H1 (cell line): Measurements from ENCODE around the gene TAF3. TPM values are rescaled to one million over a fixed set of nuclear protein-coding genes. Genes with fewer than 3 reads are reported as not detected.

Experiments used
- CTCF ChIA-PET: fragments of 300-600 bp; sonication (Branson Sonifier 250); formaldehyde crosslinking; loops from one replicate; lab custom pipeline; 2021; ENCODE audit not compliant: partially characterized antibody; lab: Charles Lee
- POLR2A ChIA-PET: fragments of 300-600 bp; sonication (Branson Sonifier 250); formaldehyde crosslinking; loops from one replicate; lab custom pipeline; 2021; ENCODE audit warnings: inconsistent platforms; ENCODE audit not compliant: partially characterized antibody; lab: Charles Lee
- DNase-seq, 2 experiments: peaks; one replicate each; pipeline versions ENCODE4 v3.0.0 to v3.0.0-alpha.2; 2010 to 2022; ENCODE audit warnings: low spot score in 2 of 2, low read depth in 1 of 2, mixed read lengths in 1 of 2
- FAIRE-seq: peaks from 2 replicates; lab custom pipeline; 2011; peaks lifted over from hg19 to GRCh38; lab: Jason Lieb, UNC
- H2AFZ ChIP-seq: 2 replicates; pipeline ENCODE4 v1.8.1; 2012; ENCODE audit warnings: low read length, inconsistent platforms
- H2AK5ac ChIP-seq: 2 replicates; pipeline ENCODE4 v1.6.1; 2013; ENCODE audit warnings: low read depth, low read length
- H2BK120ac ChIP-seq: replicated peaks from 2 replicates; pipeline ENCODE3; 2013; ENCODE audit warnings: low read depth, low read length, inconsistent platforms
- H2BK12ac ChIP-seq: 2 replicates; pipeline ENCODE4 v1.6.1; 2013; ENCODE audit warnings: low read depth, low read length
- H2BK15ac ChIP-seq: 2 replicates; pipeline ENCODE4 v1.6.1; 2013; ENCODE audit warnings: low read length
- H2BK20ac ChIP-seq: 2 replicates; pipeline ENCODE4 v1.6.1; 2013; ENCODE audit warnings: low read length
- H2BK5ac ChIP-seq: 2 replicates; pipeline ENCODE4 v1.6.1; 2013; ENCODE audit warnings: low read depth, low read length
- H3K14ac ChIP-seq: 2 replicates; pipeline ENCODE4 v1.6.1; 2013; ENCODE audit warnings: inconsistent platforms; ENCODE audit not compliant: insufficient read length
- H3K18ac ChIP-seq: 2 replicates; pipeline ENCODE4 v1.6.1; 2013; ENCODE audit warnings: low read length; ENCODE audit errors: extremely low read depth
- H3K23ac ChIP-seq: 2 replicates; pipeline ENCODE4 v1.6.1; 2013; ENCODE audit warnings: inconsistent platforms; ENCODE audit not compliant: insufficient read length
- H3K23me2 ChIP-seq: 2 replicates; pipeline ENCODE4 v1.6.1; 2013; ENCODE audit warnings: low read depth, low read length
- H3K27ac ChIP-seq: 2 replicates; pipeline ENCODE4 v1.6.1; 2011; ENCODE audit warnings: low read depth, low read length, inconsistent platforms
- H3K27me3 ChIP-seq, 4 experiments: replicated peaks in 1 of 4; 1 replicate in 1 of 4; 2 replicates in 3 of 4; pipeline versions ENCODE4 v1.6.1 to v1.8.1; 2011 to 2013; ENCODE audit warnings: low read length in 3 of 4, mild to moderate bottlenecking in 3 of 4, inconsistent platforms in 2 of 4, mixed read lengths in 2 of 4, moderate library complexity in 1 of 4; ENCODE audit not compliant: control insufficient read depth in 3 of 4, insufficient read depth in 3 of 4; ENCODE audit errors: extremely low read depth in 1 of 4
- H3K36me3 ChIP-seq, 4 experiments: 2 replicates each; pipeline versions ENCODE4 v1.6.1 to v1.8.1; 2011 to 2013; ENCODE audit warnings: mild to moderate bottlenecking in 4 of 4, low read length in 3 of 4, moderate library complexity in 2 of 4, control low read depth in 1 of 4, inconsistent platforms in 1 of 4; ENCODE audit not compliant: insufficient read depth in 4 of 4, control insufficient read depth in 2 of 4
- H3K4ac ChIP-seq: replicated peaks from 2 replicates; pipeline ENCODE3; 2013; ENCODE audit warnings: low read length, low read depth, mixed read lengths, inconsistent platforms; ENCODE audit not compliant: insufficient read length
- H3K4me1 ChIP-seq, 4 experiments: replicated peaks in 1 of 4; 1 replicate in 1 of 4; 2 replicates in 3 of 4; pipeline versions ENCODE4 v1.6.1 to v1.8.1; 2011 to 2013; ENCODE audit warnings: low read length in 3 of 4, inconsistent platforms in 2 of 4, mixed read lengths in 1 of 4; ENCODE audit not compliant: insufficient read depth in 4 of 4, control insufficient read depth in 3 of 4
- H3K4me2 ChIP-seq, 2 experiments: 2 replicates each; pipeline versions ENCODE4 v1.6.1 to v1.8.1; 2011 to 2013; ENCODE audit warnings: low read depth in 2 of 2, low read length in 2 of 2, control low read depth in 1 of 2, inconsistent platforms in 1 of 2, mild to moderate bottlenecking in 1 of 2; ENCODE audit not compliant: insufficient read depth in 1 of 2
- H3K4me3 ChIP-seq, 4 experiments: fragments of 200-600, 300-600 bp in 1 of 4; sonication (generic), shearing (Covaris generic), sonication (Bioruptor Twin) in 1 of 4; 2 replicates each; pipeline versions ENCODE4 v1.5.1 to v1.8.1; 2011 to 2016; ENCODE audit warnings: low read length in 4 of 4, low read depth in 3 of 4, control low read depth in 2 of 4, inconsistent platforms in 2 of 4, mild to moderate bottlenecking in 2 of 4, mixed read lengths in 1 of 4, moderate library complexity in 1 of 4; ENCODE audit not compliant: insufficient read depth in 2 of 4; ENCODE audit errors: extremely low read depth in 1 of 4
- H3K56ac ChIP-seq: replicated peaks from 2 replicates; pipeline ENCODE3; 2013; ENCODE audit warnings: low read depth, mild to moderate bottlenecking, mixed read lengths, low read length, inconsistent platforms; ENCODE audit not compliant: insufficient read length
- H3K79me1 ChIP-seq: 2 replicates; pipeline ENCODE4 v1.6.1; 2013; ENCODE audit warnings: low read depth, low read length, control low read depth
- H3K79me2 ChIP-seq, 2 experiments: 2 replicates each; pipeline versions ENCODE4 v1.6.1 to v1.8.1; 2012 to 2013; ENCODE audit warnings: low read length in 2 of 2, mild to moderate bottlenecking in 2 of 2, inconsistent platforms in 1 of 2; ENCODE audit not compliant: insufficient read depth in 2 of 2, control insufficient read depth in 1 of 2
- H3K9ac ChIP-seq, 4 experiments: replicated peaks in 1 of 4; 1 replicate in 1 of 4; 2 replicates in 3 of 4; pipeline versions ENCODE4 v1.6.1 to v1.8.1; 2011 to 2013; ENCODE audit warnings: low read depth in 3 of 4, low read length in 3 of 4, control low read depth in 2 of 4, mild to moderate bottlenecking in 2 of 4, moderate library complexity in 2 of 4, inconsistent platforms in 1 of 4; ENCODE audit errors: extremely low read depth in 1 of 4
- H3K9me3 ChIP-seq, 2 experiments: 2 replicates each; pipeline versions ENCODE4 v1.6.1 to v1.8.1; 2012 to 2013; ENCODE audit warnings: mild to moderate bottlenecking in 2 of 2, moderate library complexity in 2 of 2, control low read depth in 1 of 2, inconsistent platforms in 1 of 2, low read depth in 1 of 2, low read length in 1 of 2, mixed read lengths in 1 of 2; ENCODE audit not compliant: insufficient read depth in 2 of 2
- H4K20me1 ChIP-seq, 2 experiments: replicated peaks in 1 of 2; 2 replicates each; pipeline versions ENCODE3 to v1.8.1; 2011 to 2013; ENCODE audit warnings: inconsistent platforms in 2 of 2, low read length in 2 of 2, mild to moderate bottlenecking in 1 of 2; ENCODE audit not compliant: insufficient read depth in 2 of 2, control insufficient read depth in 1 of 2
- H4K5ac ChIP-seq: 2 replicates; pipeline ENCODE4 v1.6.1; 2013; ENCODE audit warnings: low read length, low read depth, mixed read lengths, inconsistent platforms; ENCODE audit not compliant: insufficient read length
- H4K8ac ChIP-seq: 2 replicates; pipeline ENCODE4 v1.8.0; 2013; ENCODE audit warnings: mild to moderate bottlenecking, moderate library complexity, low read length, inconsistent platforms; ENCODE audit not compliant: insufficient read depth; ENCODE audit errors: extremely low read depth
- H4K91ac ChIP-seq: replicated peaks from 2 replicates; pipeline ENCODE3; 2013; ENCODE audit warnings: low read length, mixed read lengths, inconsistent platforms; ENCODE audit not compliant: insufficient read length
- BCL11A ChIP-seq, 2 experiments: IDR thresholded peaks; one replicate each; pipeline ENCODE4 v1.6.1; 2011; ENCODE audit warnings: low read depth in 2 of 2, low read length in 2 of 2, mild to moderate bottlenecking in 2 of 2
- CEBPB ChIP-seq: IDR thresholded peaks from 2 replicates; pipeline ENCODE4 v1.6.1; 2012; ENCODE audit warnings: low read depth, low read length
- GABPA ChIP-seq: IDR thresholded peaks from 2 replicates; pipeline ENCODE4 v1.6.1; 2011; ENCODE audit warnings: mild to moderate bottlenecking, low read length, moderate library complexity, borderline replicate concordance; ENCODE audit not compliant: insufficient read depth
- POU5F1 ChIP-seq: IDR thresholded peaks from 2 replicates; pipeline ENCODE4 v1.6.1; 2011; ENCODE audit warnings: low read depth, mild to moderate bottlenecking, low read length, moderate library complexity
- TCF12 ChIP-seq: IDR thresholded peaks from 2 replicates; pipeline ENCODE4 v1.6.1; 2011; ENCODE audit warnings: low read depth, mild to moderate bottlenecking, low read length
- WGBS, 2 experiments: shearing (Covaris generic) in 1 of 2; methylation state at CpG; one replicate each; pipeline versions ENCODE4 v1.1.6 to v1.1.7; 2013 to 2015; ENCODE audit warnings: low lambda C conversion rate in 2 of 2, mixed read lengths in 2 of 2, inconsistent platforms in 1 of 2, low coverage in 1 of 2, missing lambda C conversion rate in 1 of 2; ENCODE audit not compliant: insufficient replicate concordance in 2 of 2, insufficient coverage in 1 of 2, insufficient read length in 1 of 2; ENCODE audit errors: extremely low coverage in 1 of 2, missing lambda C conversion rate in 1 of 2; 5-methylcytosine and 5-hydroxymethylcytosine counted together
- polyA plus RNA-seq, 7 experiments: library from polyadenylated mRNA; depleted of rRNA in 3 of 7; stranded (reverse) in 5 of 7; unstranded in 2 of 7; fragments of >200 nt in 5 of 7; fragments of 200-250 nt in 2 of 7; gene quantifications; 1 replicate in 5 of 7; 2 replicates in 1 of 7; 4 replicates in 1 of 7; pipeline versions ENCODE4 v1.2.1 to v1.2.3, GENCODE V29; 2011 to 2013; ENCODE audit warnings: missing spikeins in 2 of 7, mixed read lengths in 2 of 7
- total RNA-seq: library from RNA; stranded (reverse); fragmentation: NEBNext Ultra II Directional; extraction: Animal tissue kit (Norgen Biotek cat#: 25700); gene quantifications from 2 replicates; pipeline ENCODE4 v1.2.1, GENCODE V29; 2021

The TAF3 gene
- total and polyA plus RNA-seq, 2 of the 8 experiments (the other 6 are each of a cell fraction or from before 2014, with no cell fraction given) = 1.5 to 11.2 TPM

- H4K5ac ChIP-seq = no peak overlapping the region
- no peak overlapping the region for H2BK5ac ChIP-seq
- ChIA-PET POLR2A (no interaction called here), CTCF (no interaction called here)
- no peaks in the 10 kb centered on the region for H3K27me3 ChIP-seq
- peaks cover 2% of the 10 kb centered on the region; the same call in 1 of the 2 replicates for H3K79me1 ChIP-seq
- H3K4me3 ChIP-seq = no peak overlapping the region
- H3K23ac ChIP-seq = no peak overlapping the region
- no peak overlapping the region for H3K9ac ChIP-seq
- H2BK120ac ChIP-seq = no peak overlapping the region
- no peak overlapping the region for H4K8ac ChIP-seq
- no peak overlapping the region for H2AFZ ChIP-seq
- no peak overlapping the region for H4K91ac ChIP-seq
- H3K9me3 ChIP-seq = no peaks in the 10 kb centered on the region
- H3K4me1 ChIP-seq = no peaks in the 10 kb centered on the region; a peak in 3 of 7 replicates
- no peak overlapping the region for H3K14ac ChIP-seq
- H3K18ac ChIP-seq = no peak overlapping the region
- H3K23me2 ChIP-seq = no peaks in the 10 kb centered on the region
- no peak overlapping the region for H2BK20ac ChIP-seq
- TF ChIP-seq CEBPB (no peak), BCL11A (IDR thresholded peaks at IDR 0.05; ENCODE audit: low read depth in 2 of 2, low read length in 2 of 2) (no peak), TCF12 (no peak), POU5F1 (no peak), GABPA (no peak)
- no peak overlapping the region for H2BK12ac ChIP-seq
- H3K36me3 ChIP-seq = no peaks in the 10 kb centered on the region
- no peak overlapping the region for H3K4ac ChIP-seq
- H4K20me1 ChIP-seq = peaks cover 0 to 2% of the 10 kb centered on the region in 2 experiments
- H2BK15ac ChIP-seq = no peak overlapping the region
- H3K79me2 ChIP-seq = no peaks in the 10 kb centered on the region
- no peak overlapping the region for H3K27ac ChIP-seq
- FAIRE-seq (no peak), DNase-seq (no peak)
- no peak overlapping the region for H3K4me2 ChIP-seq
- no peak overlapping the region for H3K56ac ChIP-seq
- H2AK5ac ChIP-seq = no peak overlapping the region
- WGBS, 2 experiments = 90% methylated on average over 12 of the region's 12 CpGs; no CpG with 5 or more reads in 1 of the 2 experiments
Measured at GRCh38 chr10:7903851-7904250, 85.5 kb downstream of the TAF3 start.
